Gastrocnemius medialis (tissue), 4 donors: ENCODE data around the gene SLC19A2.

ENCODE experiments used
- CTCF ChIP-seq, 5 experiments: fragments of 450-650 bp in 3 of 5; fragments of 200-600 bp in 2 of 5; sonication (generic) in 2 of 5; IDR thresholded peaks in 4 of 5; conservative IDR thresholded peaks in 1 of 5; 1 replicate in 4 of 5; 2 replicates in 1 of 5; pipeline ENCODE4 v1.5.1; 2016 to 2019; ENCODE audit warnings: antibody characterized with exemption in 5 of 5, mild to moderate bottlenecking in 3 of 5, moderate library complexity in 3 of 5
- POLR2A ChIP-seq, 2 donors: fragments of 450-650 bp; IDR thresholded peaks; one replicate each; pipeline ENCODE4 v1.6.1; 2017; ENCODE audit warnings: antibody characterized with exemption in 2 of 2, mild to moderate bottlenecking in 2 of 2, moderate library complexity in 2 of 2

- TF ChIP-seq POLR2A (IDR thresholded peaks at IDR 0.05) (no peak), CTCF (IDR thresholded peaks at IDR 0.05 in 4 of 5, conservative IDR thresholded peaks at IDR 0.05 in 1 of 5) (no peak)
Measured at GRCh38 chr1:169530448-169530847, 44.7 kb upstream of the SLC19A2 start.
